DOHH2 (cell line): ENCODE measurements around the gene DOCK1.

Experiments
- EZH2phosphoT487 ChIP-seq: fragments of 200-600 bp; sonication (generic); IDR thresholded peaks from 2 replicates; pipeline ENCODE4 v1.6.1; 2017; ENCODE audit warnings: borderline replicate concordance, mild to moderate bottlenecking, antibody characterized with exemption, low read length, moderate library complexity, mixed read lengths
- TF ChIP-seq, protein P1 (sequence below): fragments of 200-600 bp; sonication (generic); IDR thresholded peaks from one replicate; pipeline ENCODE4 v1.5.1; 2014; ENCODE audit warnings: antibody characterized with exemption, mild to moderate bottlenecking, low read depth, low read length; ENCODE audit not compliant: poor library complexity, severe bottlenecking

DNA sequence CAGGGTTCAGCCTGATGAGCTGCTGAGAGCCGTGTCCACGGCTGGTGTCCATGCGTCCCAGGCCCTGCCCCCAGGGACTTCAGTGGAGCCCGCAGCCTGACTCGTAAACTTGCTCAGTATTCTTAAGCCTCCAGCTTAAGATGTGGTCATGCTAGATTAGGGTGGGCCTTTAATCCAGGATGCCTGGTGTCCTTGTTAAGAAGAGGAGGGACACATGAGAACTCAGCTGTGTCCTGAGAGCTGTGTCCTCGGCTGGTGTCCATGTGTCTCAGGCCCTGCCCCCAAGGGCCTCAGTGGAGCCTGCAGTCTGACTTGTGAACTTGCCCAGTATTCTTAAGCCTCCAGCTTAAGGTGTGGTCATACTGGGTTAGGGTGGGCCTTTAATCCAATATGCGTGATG is 23.0 kb downstream of the DOCK1 start:
- TF ChIP-seq, protein P1, sequence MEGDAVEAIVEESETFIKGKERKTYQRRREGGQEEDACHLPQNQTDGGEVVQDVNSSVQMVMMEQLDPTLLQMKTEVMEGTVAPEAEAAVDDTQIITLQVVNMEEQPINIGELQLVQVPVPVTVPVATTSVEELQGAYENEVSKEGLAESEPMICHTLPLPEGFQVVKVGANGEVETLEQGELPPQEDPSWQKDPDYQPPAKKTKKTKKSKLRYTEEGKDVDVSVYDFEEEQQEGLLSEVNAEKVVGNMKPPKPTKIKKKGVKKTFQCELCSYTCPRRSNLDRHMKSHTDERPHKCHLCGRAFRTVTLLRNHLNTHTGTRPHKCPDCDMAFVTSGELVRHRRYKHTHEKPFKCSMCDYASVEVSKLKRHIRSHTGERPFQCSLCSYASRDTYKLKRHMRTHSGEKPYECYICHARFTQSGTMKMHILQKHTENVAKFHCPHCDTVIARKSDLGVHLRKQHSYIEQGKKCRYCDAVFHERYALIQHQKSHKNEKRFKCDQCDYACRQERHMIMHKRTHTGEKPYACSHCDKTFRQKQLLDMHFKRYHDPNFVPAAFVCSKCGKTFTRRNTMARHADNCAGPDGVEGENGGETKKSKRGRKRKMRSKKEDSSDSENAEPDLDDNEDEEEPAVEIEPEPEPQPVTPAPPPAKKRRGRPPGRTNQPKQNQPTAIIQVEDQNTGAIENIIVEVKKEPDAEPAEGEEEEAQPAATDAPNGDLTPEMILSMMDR, result no peak
- TF ChIP-seq EZH2phosphoT487, result no peak
